ENCODE measurements around the gene CYGB. TPM values are rescaled to one million over a fixed set of nuclear protein-coding genes. Genes with fewer than 3 reads are reported as not detected.

CYGB gene
- 3.3 and 4.4 TPM in 2 replicates for total RNA-seq

GRCh38 chr17:76537578-76538280, at the start of gene CYGB:
CYGB (minus strand) TSS chr17:76537709; CDS start chr17:76537542, 167 bp downstream.

GRCh38 chr17:76585649-76586593, 48.4 kb upstream of the CYGB start, which contains the start of gene ST6GALNAC2:
ST6GALNAC2 (minus strand) TSS chr17:76585860; CDS start chr17:76585808, 52 bp downstream.

GRCh38 chr17:76539631-76540271, 2.2 kb upstream of the CYGB start, which contains the start of gene PRCD:
PRCD (plus strand) TSS chr17:76540044; CDS start chr17:76540142, 98 bp downstream.

GRCh38 chr17:76501018-76501826, 36.3 kb downstream of the CYGB start, which contains the start of gene RHBDF2:
RHBDF2 (minus strand) TSS chr17:76501423; CDS start chr17:76481524, 19,899 bp downstream.

Other genes starting within 250 kb of the CYGB start
- 3.1 and 10.4 TPM in 2 replicates for gene QRICH2, start 229.4 kb downstream of the CYGB start, total RNA-seq
- 60.5 and 129 TPM in 2 replicates for gene PRPSAP1, start 183.8 kb downstream of the CYGB start, total RNA-seq
- gene SPHK1, start 153.1 kb downstream of the CYGB start, total RNA-seq: 52.5 and 142 TPM in 2 replicates
- 14.7 and 51.5 TPM in 2 replicates for gene UBE2O, start 84.6 kb downstream of the CYGB start, total RNA-seq
- not detected in 2 replicates for gene AANAT, start 70.1 kb downstream of the CYGB start, total RNA-seq
- gene RHBDF2, start 36.3 kb downstream of the CYGB start, total RNA-seq: 14.9 and 50.5 TPM in 2 replicates
- 0.38 and 0.49 TPM in 2 replicates for gene PRCD, start 2.3 kb upstream of the CYGB start, total RNA-seq
- gene ST6GALNAC2, start 48.2 kb upstream of the CYGB start, total RNA-seq: 0.82 and 3.6 TPM in 2 replicates
- gene ST6GALNAC1, start 106.0 kb upstream of the CYGB start, total RNA-seq: not detected in 2 replicates
- 86.6 and 156 TPM in 2 replicates for gene MXRA7, start 173.3 kb upstream of the CYGB start, total RNA-seq
- 17.2 and 21.5 TPM in 2 replicates for gene JMJD6, start 188.9 kb upstream of the CYGB start, total RNA-seq
- gene METTL23, start 189.1 kb upstream of the CYGB start, total RNA-seq: 13.6 and 16.9 TPM in 2 replicates
- 152 and 230 TPM in 2 replicates for gene SRSF2, start 199.6 kb upstream of the CYGB start, total RNA-seq
- gene MFSD11, start 200.4 kb upstream of the CYGB start, total RNA-seq: 19.3 and 31.5 TPM in 2 replicates

Measured in bladder microvascular endothelial cell (primary cell).